ENCODE results near the gene FLNC.

FLNC gene

GRCh38 chr7:128859232-128860157 lies 29.3 kb downstream of the FLNC start:
- in situ Hi-C loops (cut with HindIII; ENCODE audit: low sequenced_read_pairs): loop anchor here (5.0 kb wide), 1 partner anchor 53 kb away; the partner anchor contains the start of gene KCP

GRCh38 chr7:128860158-128861073 lies 30.2 kb downstream of the FLNC start:
- in situ Hi-C loops (cut with HindIII; ENCODE audit: low sequenced_read_pairs): loop anchor here (5.0 kb wide), 1 partner anchor 52 kb away; the partner anchor contains the start of gene KCP

GRCh38 chr7:128861957-128862570 lies 31.9 kb downstream of the FLNC start:
- in situ Hi-C loops (cut with HindIII; ENCODE audit: low sequenced_read_pairs): loop anchor here (5.0 kb wide), 1 partner anchor 50 kb away; the partner anchor contains the start of gene KCP

GRCh38 chr7:128862571-128863432 lies 32.6 kb downstream of the FLNC start, which contains the start of gene ATP6V1F:
Gene ATP6V1F, plus strand, starts transcription at chr7:128862856. Its CDS starts 49 bp downstream, at chr7:128862905.
- in situ Hi-C loops (cut with HindIII; ENCODE audit: low sequenced_read_pairs): loop anchor here (5.0 kb wide), 1 partner anchor 49 kb away; the partner anchor contains the start of gene KCP

- in situ Hi-C loops (cut with HindIII; ENCODE audit: low sequenced_read_pairs): loop anchor here (5.0 kb wide), 1 partner anchor 49 kb away; the partner anchor contains the start of gene KCP
Observed at GRCh38 chr7:128863433-128863989, 33.3 kb downstream of the FLNC start.

GRCh38 chr7:128865303-128865702 lies 35.1 kb downstream of the FLNC start:
- in situ Hi-C loops (cut with HindIII; ENCODE audit: low sequenced_read_pairs): no loop called here

- in situ Hi-C loops (cut with HindIII; ENCODE audit: low sequenced_read_pairs): no loop called here
Observed at GRCh38 chr7:128865996-128866877, 36.0 kb downstream of the FLNC start.

- in situ Hi-C loops (cut with HindIII; ENCODE audit: low sequenced_read_pairs): no loop called here
Observed at GRCh38 chr7:128867241-128867640, 37.0 kb downstream of the FLNC start.

GRCh38 chr7:128867842-128868623 lies 37.8 kb downstream of the FLNC start:
- in situ Hi-C loops (cut with HindIII; ENCODE audit: low sequenced_read_pairs): no loop called here

GRCh38 chr7:128868624-128869137 lies 38.5 kb downstream of the FLNC start:
- in situ Hi-C loops (cut with HindIII; ENCODE audit: low sequenced_read_pairs): no loop called here

- in situ Hi-C loops (cut with HindIII; ENCODE audit: low sequenced_read_pairs): no loop called here
Observed at GRCh38 chr7:128869138-128869943, 39.1 kb downstream of the FLNC start.

- in situ Hi-C loops (cut with HindIII; ENCODE audit: low sequenced_read_pairs): no loop called here
Observed at GRCh38 chr7:128869944-128870285, 39.7 kb downstream of the FLNC start.

- in situ Hi-C loops (cut with HindIII; ENCODE audit: low sequenced_read_pairs): no loop called here
Observed at GRCh38 chr7:128871050-128871449, 40.8 kb downstream of the FLNC start.

GRCh38 chr7:128872394-128872824 lies 42.2 kb downstream of the FLNC start:
- in situ Hi-C loops (cut with HindIII; ENCODE audit: low sequenced_read_pairs): no loop called here

- in situ Hi-C loops (cut with HindIII; ENCODE audit: low sequenced_read_pairs): no loop called here
Observed at GRCh38 chr7:128873234-128873633, 43.0 kb downstream of the FLNC start.

- in situ Hi-C loops (cut with HindIII; ENCODE audit: low sequenced_read_pairs): no loop called here
Observed at GRCh38 chr7:128874140-128875031, 44.2 kb downstream of the FLNC start.

Measured in endothelial cell of hepatic sinusoid (primary cell).